AG09319 (cell line): ENCODE data around the gene GLOD5.

ENCODE experiments used
- DNase-seq: peaks from one replicate; pipeline ENCODE4 v3.0.0-alpha.2; 2010; ENCODE audit warnings: low read depth; ENCODE audit errors: extremely low read depth
- CTCF ChIP-seq: IDR thresholded peaks from 2 replicates; pipeline ENCODE4 v1.5.1; 2011; ENCODE audit warnings: low read depth, mild to moderate bottlenecking, inconsistent platforms, low read length, moderate library complexity

GLOD5 gene

GRCh38 chrX:48737940-48738339 lies 23.6 kb upstream of the GLOD5 start:
- DNase-seq = no peak

DNA sequence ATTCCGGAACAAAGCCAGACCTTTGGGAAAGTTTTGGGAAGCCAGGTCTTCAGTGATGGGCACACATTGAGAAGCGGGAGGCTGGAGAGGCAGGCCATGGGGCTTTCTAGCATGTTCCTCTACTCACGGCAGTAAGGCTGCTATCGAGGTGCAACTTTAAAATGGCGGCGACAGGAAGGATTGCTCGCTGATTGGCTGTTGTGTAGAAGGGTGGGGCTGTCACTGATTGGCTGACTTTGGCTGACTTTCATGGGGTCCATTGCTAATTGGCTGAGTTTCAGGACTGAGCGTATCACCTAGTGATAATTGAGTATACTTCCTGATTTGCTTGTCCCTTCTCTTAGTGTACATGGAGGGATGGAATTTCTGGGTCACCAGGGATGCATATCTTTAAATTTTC lies 19.7 kb upstream of the GLOD5 start:
- DNase-seq = no peak
- TF ChIP-seq CTCF = no peak

More at GRCh38 chrX:48737940-48738339, 23.6 kb upstream of the GLOD5 start:
- no peak for TF ChIP-seq CTCF

DNA sequence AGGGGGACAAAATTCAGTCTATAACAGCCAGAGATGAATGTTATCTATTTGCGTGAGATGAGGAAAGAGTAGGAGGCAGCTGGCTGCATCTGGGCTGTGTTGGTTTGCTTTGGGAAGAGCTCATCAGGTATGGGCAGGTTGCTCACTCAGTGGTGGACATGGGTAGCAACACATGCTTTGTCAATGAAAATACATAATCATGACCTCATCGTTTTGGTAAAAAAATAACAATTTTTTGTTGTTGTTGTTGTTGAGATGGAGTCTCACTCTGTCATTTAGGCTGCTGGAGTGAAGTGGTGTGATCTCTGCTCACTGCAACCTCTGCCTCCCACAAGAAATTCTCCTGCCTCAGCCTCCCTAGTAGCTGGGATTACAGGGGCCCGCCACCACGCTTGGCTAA lies 16.3 kb upstream of the GLOD5 start:
- TF ChIP-seq CTCF = no peak
- DNase-seq = no peak

GRCh38 chrX:48747415-48748016 lies 14.0 kb upstream of the GLOD5 start:
- no peak for TF ChIP-seq CTCF
- no peak for DNase-seq

DNA sequence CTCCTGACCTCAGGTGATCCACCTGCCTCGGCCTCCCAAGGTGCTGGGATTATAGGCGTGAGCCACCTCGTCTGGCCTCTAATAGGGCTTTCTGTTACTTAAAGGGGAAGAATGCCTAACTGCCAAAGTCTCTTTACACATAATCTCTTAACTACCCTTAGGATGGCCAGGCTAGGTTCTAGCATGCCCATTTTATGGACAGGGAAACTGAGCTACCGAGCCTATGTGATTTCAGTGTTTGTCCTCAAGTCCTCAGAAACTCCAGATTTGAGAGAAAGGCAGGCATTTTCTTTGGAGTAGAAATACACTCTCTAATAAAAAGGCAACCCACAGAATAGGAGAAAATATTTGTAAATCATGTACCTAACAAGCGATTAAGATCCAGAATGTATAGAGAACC lies 12.4 kb upstream of the GLOD5 start:
- no peak for TF ChIP-seq CTCF
- DNase-seq = no peak

- no peak for DNase-seq
- no peak for TF ChIP-seq CTCF
Observed at GRCh38 chrX:48751343-48751742, 10.2 kb upstream of the GLOD5 start.

DNA sequence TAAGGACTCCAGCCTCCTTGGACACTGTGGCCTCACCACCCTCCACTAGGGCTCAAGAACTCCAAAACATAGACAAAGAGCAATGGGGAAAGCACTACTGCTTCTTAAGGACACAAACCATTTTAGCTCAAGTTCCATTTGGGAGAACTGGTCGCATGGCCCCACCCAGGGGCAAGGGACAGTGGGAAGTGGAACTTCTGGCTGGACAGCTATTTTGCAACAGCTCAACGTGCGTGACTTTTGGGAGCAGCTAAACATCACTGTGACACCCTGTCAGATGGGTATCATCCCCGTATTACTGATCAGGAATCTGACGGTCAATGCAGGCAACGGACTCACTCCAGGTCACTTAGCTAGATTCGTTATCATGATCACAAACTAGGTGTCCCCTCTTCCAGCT lies 9.0 kb upstream of the GLOD5 start:
- no peak for DNase-seq
- no peak for TF ChIP-seq CTCF
